IMR-90 (cell line): ENCODE measurements around the gene ZBTB33. TPM values are rescaled to one million over a fixed set of nuclear protein-coding genes. Genes with fewer than 3 reads are reported as not detected.

Experiments used
- ATAC-seq: fragments of 200-7000 bp; cut with Tn5 transposase; 2 replicates; pipeline ENCODE4 v1.9.1; 2020; ENCODE audit warnings: low read depth, mild to moderate bottlenecking, moderate library complexity
- BruUV-seq: library from RNA; stranded (reverse); fragments of 400-500 nt; replicated peaks from 2 replicates; lab custom pipeline; 2021; lab: Mats Ljungman, UMichigan
- CTCF ChIA-PET: fragments of 300-600 bp; formaldehyde crosslinking; extraction: SDS; loops from one replicate; lab custom pipeline; 2021; ENCODE audit warnings: antibody characterized with exemption; lab: Yijun Ruan, JAX
- POLR2A ChIA-PET: fragments of 300-600 bp; sonication (Branson Sonifier 250); formaldehyde crosslinking; loops from one replicate; lab custom pipeline; 2022; ENCODE audit warnings: antibody characterized with exemption; ENCODE audit not compliant: unreplicated experiment; lab: Charles Lee
- DNase-seq: peaks from one replicate; pipeline ENCODE4 v3.0.0; 2013
- H2AFZ ChIP-seq: replicated peaks from 2 replicates; pipeline ENCODE3; 2013; ENCODE audit warnings: low read length, mild to moderate bottlenecking; ENCODE audit not compliant: poor library complexity
- H2AK5ac ChIP-seq: 2 replicates; pipeline ENCODE4 v1.6.1; 2013; ENCODE audit warnings: low read depth, low read length, inconsistent platforms
- H2AK9ac ChIP-seq: replicated peaks from 2 replicates; pipeline ENCODE3; 2013; ENCODE audit warnings: mild to moderate bottlenecking, low read depth, low read length, moderate library complexity; ENCODE audit not compliant: poor library complexity
- H2BK120ac ChIP-seq: 2 replicates; pipeline ENCODE4 v1.6.1; 2013; ENCODE audit warnings: low read depth, low read length, inconsistent platforms
- H2BK15ac ChIP-seq: 3 replicates; pipeline ENCODE4 v1.6.1; 2013; ENCODE audit warnings: low read depth, low read length, inconsistent platforms
- H2BK20ac ChIP-seq: 2 replicates; pipeline ENCODE4 v1.6.1; 2013; ENCODE audit warnings: low read depth, mild to moderate bottlenecking, inconsistent platforms, low read length, moderate library complexity
- H2BK5ac ChIP-seq: 2 replicates; pipeline ENCODE4 v1.6.1; 2013; ENCODE audit warnings: mild to moderate bottlenecking, low read depth, low read length, inconsistent platforms; ENCODE audit not compliant: poor library complexity, severe bottlenecking
- H3K14ac ChIP-seq: replicated peaks from 2 replicates; pipeline ENCODE4 v1.6.1; 2013; ENCODE audit warnings: low read depth, low read length, inconsistent platforms
- H3K18ac ChIP-seq: 2 replicates; pipeline ENCODE4 v1.6.1; 2013; ENCODE audit warnings: low read depth, low read length, control low read depth
- H3K23ac ChIP-seq: 2 replicates; pipeline ENCODE4 v1.6.1; 2013; ENCODE audit warnings: low read depth, low read length, inconsistent platforms
- H3K27ac ChIP-seq: 2 replicates; pipeline ENCODE4 v1.5.1; 2013; ENCODE audit warnings: mild to moderate bottlenecking, control low read depth, low read length; ENCODE audit not compliant: insufficient read depth
- H3K27me3 ChIP-seq: 2 replicates; pipeline ENCODE4 v1.6.1; 2013; ENCODE audit warnings: low read length; ENCODE audit not compliant: control insufficient read depth, insufficient read depth
- H3K36me3 ChIP-seq: 2 replicates; pipeline ENCODE4 v1.6.1; 2013; ENCODE audit warnings: low read length, mixed read lengths; ENCODE audit not compliant: control insufficient read depth, insufficient read depth
- H3K4ac ChIP-seq: 2 replicates; pipeline ENCODE4 v1.6.1; 2013; ENCODE audit warnings: low read depth, low read length, inconsistent platforms
- H3K4me1 ChIP-seq: 2 replicates; pipeline ENCODE4 v1.6.1; 2013; ENCODE audit warnings: low read length, mixed read lengths; ENCODE audit not compliant: control insufficient read depth, insufficient read depth
- H3K4me2 ChIP-seq: 2 replicates; pipeline ENCODE4 v1.6.1; 2013; ENCODE audit warnings: low read depth, mild to moderate bottlenecking, control low read depth, low read length, moderate library complexity
- H3K4me3 ChIP-seq: 2 replicates; pipeline ENCODE4 v1.5.1; 2013; ENCODE audit warnings: low read depth, mild to moderate bottlenecking, control low read depth, low read length, moderate library complexity; ENCODE audit not compliant: insufficient read depth
- H3K56ac ChIP-seq: 2 replicates; pipeline ENCODE4 v1.6.1; 2013; ENCODE audit warnings: low read length, inconsistent platforms; ENCODE audit not compliant: insufficient read depth; ENCODE audit errors: extremely low read depth
- H3K79me1 ChIP-seq, 2 experiments: 2 replicates each; pipeline ENCODE4 v1.6.1; 2013; ENCODE audit warnings: low read length in 2 of 2, inconsistent platforms in 1 of 2, low read depth in 1 of 2
- H3K9ac ChIP-seq: 2 replicates; pipeline ENCODE4 v1.6.1; 2013; ENCODE audit warnings: low read depth, low read length, control low read depth
- H3K9me1 ChIP-seq: 2 replicates; pipeline ENCODE4 v1.6.1; 2013; ENCODE audit warnings: low read length, inconsistent platforms; ENCODE audit not compliant: insufficient read depth
- H3K9me3 ChIP-seq: 2 replicates; pipeline ENCODE4 v1.6.1; 2013; ENCODE audit warnings: low read length; ENCODE audit not compliant: control insufficient read depth, insufficient read depth
- H4K20me1 ChIP-seq: 2 replicates; pipeline ENCODE4 v1.6.1; 2013; ENCODE audit warnings: low read length, inconsistent platforms; ENCODE audit not compliant: insufficient read depth
- H4K5ac ChIP-seq: 2 replicates; pipeline ENCODE4 v1.6.1; 2013; ENCODE audit warnings: mild to moderate bottlenecking, low read depth, low read length, control low read depth
- H4K8ac ChIP-seq, 2 experiments: 2 replicates each; pipeline ENCODE4 v1.6.1; 2013; ENCODE audit warnings: low read depth in 2 of 2, low read length in 2 of 2, control low read depth in 1 of 2, inconsistent platforms in 1 of 2
- H4K91ac ChIP-seq: 2 replicates; pipeline ENCODE4 v1.6.1; 2013; ENCODE audit warnings: low read depth, low read length, inconsistent platforms; ENCODE audit not compliant: insufficient read depth
- CEBPB ChIP-seq: IDR thresholded peaks from 2 replicates; pipeline ENCODE4 v1.6.1; 2012; ENCODE audit warnings: low read depth, low read length, improper control_type of control experiment
- CHD1 ChIP-seq: IDR thresholded peaks from 2 replicates; pipeline ENCODE4 v1.6.1; 2012; ENCODE audit warnings: low read depth, low read length, improper control_type of control experiment
- MAFK ChIP-seq: IDR thresholded peaks from 2 replicates; pipeline ENCODE4 v1.6.1; 2012; ENCODE audit warnings: low read depth, low read length, improper control_type of control experiment
- WGBS, 2 experiments: methylation state at CpG; one replicate each; pipeline versions ENCODE4 v1.1.5 to v1.1.7; 2013; ENCODE audit warnings: missing lambda C conversion rate in 2 of 2; ENCODE audit not compliant: insufficient read length in 1 of 2; ENCODE audit errors: extremely low coverage in 2 of 2; 5-methylcytosine and 5-hydroxymethylcytosine counted together
- dilution Hi-C: fragments of 300-500 bp; cut with HindIII; formaldehyde crosslinking; loops from one replicate; pipeline ENCODE4 v1.14.3; 2018; ENCODE audit warnings: low sequenced_read_pairs; ENCODE audit not compliant: unreplicated experiment
- in situ Hi-C: fragments of 300-500 bp; cut with MboI; formaldehyde crosslinking; loops from 3 replicates; pipeline ENCODE4 v1.14.3; 2019; ENCODE audit warnings: low sequenced_read_pairs, inconsistent platforms, mixed read lengths
- intact Hi-C: fragments of 100-400 bp; cut with micrococcal nuclease; formaldehyde crosslinking; loops from 2 replicates; pipeline ENCODE4 v1.10.0; 2022
- polyA plus RNA-seq, 3 experiments: library from polyadenylated mRNA; depleted of rRNA; stranded (reverse); fragments of >200 nt; gene quantifications; 2 replicates each; pipeline ENCODE4 v1.2.3, GENCODE V29; 2012; ENCODE audit warnings: low replicate concordance in 1 of 3
- total RNA-seq: library from RNA; depleted of rRNA; stranded (reverse); fragments of >200 nt; gene quantifications from 2 replicates; pipeline ENCODE4 v1.2.3, GENCODE V29; 2012

ZBTB33 gene
- total and polyA plus RNA-seq, 2 of the 4 experiments (the other 2 are of a cell fraction) = 3.3 to 16.3 TPM

GRCh38 chrX:120301960-120302359 is 51.3 kb downstream of the ZBTB33 start:
- no peak overlapping the region for H2AFZ ChIP-seq
- ChIA-PET CTCF (no interaction called here), POLR2A (no interaction called here)
- no peak overlapping the region for H3K4me2 ChIP-seq
- H3K23ac ChIP-seq = no peak overlapping the region
- no peaks in the 10 kb centered on the region for H3K36me3 ChIP-seq
- H4K20me1 ChIP-seq = no peaks in the 10 kb centered on the region
- H3K27ac ChIP-seq = no peak overlapping the region
- dilution Hi-C loops (no loop called here), intact Hi-C loops (no loop called here), in situ Hi-C loops (no loop called here)
- H2AK5ac ChIP-seq = no peak overlapping the region
- H3K27me3 ChIP-seq = peaks cover 6% of the 10 kb centered on the region
- no peak for TF ChIP-seq MAFK
- TF ChIP-seq CHD1 = no peak
- no peak for TF ChIP-seq CEBPB
- no peaks in the 10 kb centered on the region for H3K4me1 ChIP-seq
- H4K91ac ChIP-seq = no peak overlapping the region
- H3K9me1 ChIP-seq = no peaks in the 10 kb centered on the region
- H2BK20ac ChIP-seq = no peak overlapping the region
- H4K5ac ChIP-seq = no peak overlapping the region
- 10% methylated on average over 2 of the region's 4 CpGs; no CpG with 5 or more reads in 1 of the 2 experiments for WGBS, 2 experiments
- ATAC-seq = no peak
- no peak overlapping the region for H3K14ac ChIP-seq
- no peak overlapping the region for H2BK5ac ChIP-seq
- no peaks in the 10 kb centered on the region for H3K9me3 ChIP-seq
- H3K4me3 ChIP-seq = no peak overlapping the region
- H3K56ac ChIP-seq = no peak overlapping the region
- no peak for DNase-seq
- no peak overlapping the region for H2AK9ac ChIP-seq
- H3K4ac ChIP-seq = no peak overlapping the region
- BruUV-seq = no TSS peak
- H2BK120ac ChIP-seq = no peak overlapping the region
- no peaks in the 10 kb centered on the region for H3K79me1 ChIP-seq
- H3K18ac ChIP-seq = no peak overlapping the region
- H4K8ac ChIP-seq = no peak overlapping the region
- H2BK15ac ChIP-seq = no peak overlapping the region
- no peak overlapping the region for H3K9ac ChIP-seq
